ENCODE results near the gene TMEM203.
A peak's percentile ranks its signal among the peaks of the same experiment; 100 is the strongest.

Gene TMEM203

GRCh38 chr9:137164370-137165249 lies 40.8 kb downstream of the TMEM203 start:
- no peak for DNase-seq (ENCODE audit: low spot score)

DNA sequence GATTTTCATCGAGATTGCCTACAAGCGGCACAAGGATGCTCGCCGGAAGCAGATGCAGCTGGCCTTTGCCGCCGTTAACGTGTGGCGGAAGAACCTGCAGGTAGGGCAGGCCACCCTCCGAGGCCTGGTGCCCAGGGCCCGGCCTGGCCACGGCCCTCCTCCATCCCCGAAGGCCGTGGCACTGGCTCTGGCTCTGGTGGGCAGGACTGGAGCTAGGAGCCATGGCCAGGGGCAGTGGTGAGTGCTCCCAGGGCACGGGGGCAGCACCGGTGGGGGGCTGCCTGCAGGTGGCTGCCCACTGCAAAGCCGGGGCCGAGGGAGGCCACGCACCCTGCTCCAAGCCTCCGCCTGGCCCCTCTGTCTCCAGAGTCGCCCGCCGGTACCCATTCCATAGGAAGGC lies 41.6 kb downstream of the TMEM203 start:
- no peak for DNase-seq (ENCODE audit: low spot score)

GRCh38 chr9:137163365-137163715 lies 42.1 kb downstream of the TMEM203 start:
- DNase-seq (ENCODE audit: low spot score) = peak; percentile 59

GRCh38 chr9:137162505-137163364 lies 42.7 kb downstream of the TMEM203 start:
- peak; percentile 56 for DNase-seq (ENCODE audit: low spot score)

- no peak for DNase-seq (ENCODE audit: low spot score)
Measured at GRCh38 chr9:137161558-137162486, 43.6 kb downstream of the TMEM203 start.

DNA sequence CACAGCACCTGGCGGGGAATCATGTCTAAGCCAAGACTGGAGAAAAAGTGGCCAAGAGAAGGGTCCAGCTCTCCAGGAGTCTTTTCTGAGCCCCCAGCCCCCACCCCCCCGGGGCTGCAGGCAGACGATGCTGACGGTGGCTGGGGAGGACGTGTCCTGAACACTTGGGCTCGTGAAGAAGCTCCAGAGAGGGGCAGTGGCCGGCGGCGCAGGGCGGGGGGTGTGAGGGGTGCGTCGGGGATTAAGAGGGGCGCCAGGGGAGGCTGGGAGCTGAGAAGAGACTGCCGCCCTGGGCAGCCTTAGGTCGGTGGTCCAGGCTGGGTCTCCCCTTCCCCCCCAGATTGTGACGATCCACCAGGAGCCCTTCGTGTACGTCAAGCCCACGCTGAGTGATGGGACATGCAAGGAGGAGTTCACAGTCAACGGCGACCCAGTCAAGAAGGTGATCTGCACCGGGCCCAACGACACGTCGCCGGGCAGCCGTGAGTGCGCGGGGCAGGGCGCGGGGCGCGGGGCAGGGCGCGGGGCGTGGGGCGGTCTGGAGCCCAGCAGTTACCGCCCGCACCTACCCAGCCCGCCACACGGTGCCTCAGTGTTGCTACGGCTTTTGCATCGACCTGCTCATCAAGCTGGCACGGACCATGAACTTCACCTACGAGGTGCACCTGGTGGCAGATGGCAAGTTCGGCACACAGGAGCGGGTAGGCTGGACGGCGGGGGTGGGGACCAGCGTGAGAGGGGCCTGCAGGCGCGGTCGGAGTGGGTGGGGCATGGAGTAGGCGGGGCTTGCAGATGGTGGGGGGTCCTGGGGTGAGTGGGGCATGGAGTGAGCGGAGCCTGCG lies 44.5 kb downstream of the TMEM203 start:
- DNase-seq (ENCODE audit: low spot score) = no peak

- no peak for DNase-seq (ENCODE audit: low spot score)
Measured at GRCh38 chr9:137160054-137160425, 45.4 kb downstream of the TMEM203 start.

GRCh38 chr9:137159105-137160053 lies 46.1 kb downstream of the TMEM203 start:
- no peak for DNase-seq (ENCODE audit: low spot score)

DNA sequence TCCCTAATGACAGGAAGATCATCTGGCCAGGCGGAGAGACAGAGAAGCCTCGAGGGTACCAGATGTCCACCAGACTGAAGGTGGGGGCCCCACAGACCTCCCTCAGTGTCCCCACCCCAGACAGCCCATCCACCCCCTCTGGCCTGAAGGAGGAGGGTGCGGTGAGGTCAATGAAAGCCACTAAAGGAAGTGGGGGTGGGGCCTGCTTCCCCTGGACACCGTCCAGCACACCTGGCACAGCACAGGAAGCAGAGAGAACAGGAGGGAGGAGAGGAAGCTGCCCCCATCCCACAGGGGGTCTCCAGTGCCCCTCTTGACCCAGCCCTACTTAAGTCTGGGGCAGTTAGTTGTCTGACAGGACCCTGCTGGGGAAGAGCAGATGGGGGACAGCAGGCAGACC lies 46.8 kb downstream of the TMEM203 start:
- no peak for DNase-seq (ENCODE audit: low spot score)

DNA sequence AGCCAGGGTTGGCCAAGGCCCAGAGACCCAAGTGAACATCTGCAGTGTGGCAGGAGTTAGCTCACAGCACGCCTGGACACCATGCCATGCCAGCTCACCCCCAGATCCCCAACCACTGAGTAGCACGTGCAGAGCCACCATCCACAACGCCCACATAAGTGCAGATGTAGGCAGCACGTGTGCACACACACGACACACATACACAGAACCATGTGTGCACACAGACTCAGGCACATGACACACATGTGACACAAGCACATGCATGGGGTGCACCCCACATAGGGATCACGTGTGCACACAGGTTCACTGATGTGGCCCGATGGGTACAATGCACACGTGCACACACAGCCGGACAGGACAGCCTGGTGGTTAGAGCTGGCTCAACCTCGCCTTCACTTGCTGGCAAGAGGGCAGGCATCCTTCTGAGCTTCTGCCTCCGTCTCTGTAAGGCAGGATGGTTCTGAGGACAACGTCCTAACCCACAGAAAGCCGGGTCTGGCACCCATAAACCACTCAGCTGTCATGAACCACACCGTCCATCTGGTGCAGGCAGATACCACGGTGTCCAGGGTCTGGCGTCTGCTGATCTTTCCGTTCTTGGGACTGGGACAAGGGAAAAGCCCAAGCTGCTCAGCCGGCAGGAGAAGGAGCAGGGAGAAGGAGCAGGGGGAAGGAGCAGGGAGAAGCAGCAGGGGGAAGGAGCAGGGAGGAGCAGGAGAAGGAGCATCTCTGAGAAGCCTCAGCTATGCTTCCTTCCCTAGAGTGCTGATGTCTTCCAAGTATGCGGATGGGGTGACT lies 47.6 kb downstream of the TMEM203 start:
- no peak for DNase-seq (ENCODE audit: low spot score)

GRCh38 chr9:137156567-137157375 lies 48.7 kb downstream of the TMEM203 start:
- peak; percentile 56 for DNase-seq (ENCODE audit: low spot score)
